Naive thymus-derived CD8-positive, alpha-beta T cell (primary cell): ENCODE measurements around the gene ST7. TPM values are rescaled to one million over a fixed set of nuclear protein-coding genes. Genes with fewer than 3 reads are reported as not detected.

Experiments
- ATAC-seq, 2 donors: fragments of 150-1000 bp; cut with Tn5 transposase in 1 of 2; sonication (Bioruptor Pico), chemical (Tn5 transposase) in 1 of 2; 1 replicate in 1 of 2; 2 replicates in 1 of 2; pipeline ENCODE4 v1.10.0; 2021; ENCODE audit warnings: mild to moderate bottlenecking in 2 of 2, moderate library complexity in 2 of 2
- POLR2A ChIA-PET: fragments of 350-600 bp; sonication (Branson Sonifier 250); formaldehyde crosslinking; loops from one replicate; lab custom pipeline; 2021; ENCODE audit warnings: antibody characterized with exemption; lab: Charles Lee
- DNase-seq, 10 donors: peaks; one replicate each; pipeline versions ENCODE4 v3.0.0 to v3.0.0-alpha.2; 2020 to 2022
- H3K27ac Mint-ChIP-seq, 10 donors: one replicate each; pipeline ENCODE4 v1.8.0; 2020 to 2022; ENCODE audit warnings: mild to moderate bottlenecking in 10 of 10, mixed read lengths in 10 of 10, moderate library complexity in 4 of 10, inconsistent platforms in 1 of 10
- H3K27me3 Mint-ChIP-seq, 5 donors: one replicate each; pipeline ENCODE4 v1.8.0; 2021 to 2022; ENCODE audit warnings: mixed read lengths in 5 of 5
- H3K36me3 Mint-ChIP-seq, 3 donors: one replicate each; pipeline ENCODE4 v1.8.0; 2020 to 2022; ENCODE audit warnings: mixed read lengths in 3 of 3, mild to moderate bottlenecking in 2 of 3, inconsistent platforms in 1 of 3
- H3K4me1 Mint-ChIP-seq, 4 donors: one replicate each; pipeline ENCODE4 v1.8.0; 2021 to 2022; ENCODE audit warnings: mixed read lengths in 4 of 4
- H3K4me3 Mint-ChIP-seq, 10 donors: one replicate each; pipeline ENCODE4 v1.8.0; 2020 to 2022; ENCODE audit warnings: mild to moderate bottlenecking in 10 of 10, mixed read lengths in 10 of 10, moderate library complexity in 6 of 10, inconsistent platforms in 1 of 10
- H3K9me3 Mint-ChIP-seq, 9 donors: one replicate each; pipeline ENCODE4 v1.8.0; 2020 to 2022; ENCODE audit warnings: mixed read lengths in 9 of 9, mild to moderate bottlenecking in 3 of 9, inconsistent platforms in 1 of 9, moderate library complexity in 1 of 9
- polyA plus RNA-seq, 3 donors: library from polyadenylated mRNA; unstranded; fragments of 300-500 nt; fragmentation: Illumina TruSeq; gene quantifications; one replicate each; pipeline ENCODE4 v1.2.3, GENCODE V29; 2021
- total RNA-seq, 8 experiments: library from RNA in 2 of 8; stranded (reverse) in 2 of 8; gene quantifications; one replicate each; pipeline ENCODE4 v1.2.3 and lab custom pipeline; 2021 to 2026

The ST7 gene
- total and polyA plus RNA-seq, 5 experiments from 2014 or later, result 1.3 to 5.3 (median 3.0) TPM

GRCh38 chr7:117048882-117049281, 95.6 kb downstream of the ST7 start:
- H3K4me3 Mint-ChIP-seq, result peak overlapping the region; percentile 9 to 78 (median 62)
- H3K27ac Mint-ChIP-seq, result peak overlapping the region in 5 of 10 donors; percentile 35 to 78 (median 61)
- no peaks in the 10 kb centered on the region for H3K9me3 Mint-ChIP-seq
- POLR2A ChIA-PET, result no interaction called here
- peaks cover 0 to 2% (median 0%) of the 10 kb centered on the region in 5 donors for H3K27me3 Mint-ChIP-seq
- no peaks in the 10 kb centered on the region for H3K36me3 Mint-ChIP-seq
- DNase-seq, result no peak
- peaks cover 16 to 30% (median 22%) of the 10 kb centered on the region in 4 donors for H3K4me1 Mint-ChIP-seq
- ATAC-seq, result no peak

GRCh38 chr7:117051808-117052207, 98.5 kb downstream of the ST7 start:
- ATAC-seq, result no peak
- Mint-ChIP-seq H3K4me3 (no peak overlapping the region), H3K27ac (peak overlapping the region in 1 of 10 donors; percentile 11), H3K36me3 (no peaks in the 10 kb centered on the region), H3K9me3 (no peaks in the 10 kb centered on the region), H3K27me3 (peaks cover 0 to 3% (median 0%) of the 10 kb centered on the region in 5 donors), H3K4me1 (peaks cover 18 to 30% (median 19%) of the 10 kb centered on the region in 4 donors)
- DNase-seq, result no peak
- POLR2A ChIA-PET, result no interaction called here

DNA sequence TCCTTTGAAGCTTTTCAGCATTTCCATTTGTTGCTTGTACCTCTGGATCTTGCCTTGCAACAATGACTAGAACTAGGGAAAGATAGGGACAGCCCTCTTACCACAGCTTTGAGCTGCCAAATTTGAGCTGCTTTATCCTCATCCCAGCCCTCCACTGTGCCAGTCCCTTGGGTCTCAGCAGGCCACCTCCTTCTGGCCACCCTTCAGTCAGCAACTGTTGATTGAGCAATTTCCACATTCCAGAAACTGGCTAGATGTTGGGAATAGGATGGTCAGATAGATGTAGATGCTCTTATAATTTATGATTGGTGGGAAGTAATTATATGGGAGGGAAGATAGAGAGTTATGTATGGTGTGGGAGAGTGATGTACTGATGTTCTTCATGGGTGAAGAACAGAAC, 100.1 kb downstream of the ST7 start:
- H3K9me3 Mint-ChIP-seq, result no peaks in the 10 kb centered on the region
- H3K4me3 Mint-ChIP-seq, result no peak overlapping the region
- no peaks in the 10 kb centered on the region for H3K36me3 Mint-ChIP-seq
- H3K27me3 Mint-ChIP-seq, result peaks cover 0 to 3% (median 0%) of the 10 kb centered on the region in 5 donors
- no peak for DNase-seq
- peaks cover 12 to 24% (median 15%) of the 10 kb centered on the region in 4 donors for H3K4me1 Mint-ChIP-seq
- no peak for ATAC-seq
- peak overlapping the region in 1 of 10 donors; percentile 8 for H3K27ac Mint-ChIP-seq
- POLR2A ChIA-PET, result no interaction called here

GRCh38 chr7:117061751-117062150, 108.5 kb downstream of the ST7 start:
- H3K9me3 Mint-ChIP-seq, result no peaks in the 10 kb centered on the region
- no peaks in the 10 kb centered on the region for H3K4me1 Mint-ChIP-seq
- DNase-seq (no peak), ATAC-seq (no peak)
- POLR2A ChIA-PET, result no interaction called here
- H3K27me3 Mint-ChIP-seq, result no peaks in the 10 kb centered on the region
- no peaks in the 10 kb centered on the region for H3K36me3 Mint-ChIP-seq
- H3K4me3 Mint-ChIP-seq, result no peak overlapping the region
- H3K27ac Mint-ChIP-seq, result peak overlapping the region in 1 of 10 donors; percentile 77

DNA sequence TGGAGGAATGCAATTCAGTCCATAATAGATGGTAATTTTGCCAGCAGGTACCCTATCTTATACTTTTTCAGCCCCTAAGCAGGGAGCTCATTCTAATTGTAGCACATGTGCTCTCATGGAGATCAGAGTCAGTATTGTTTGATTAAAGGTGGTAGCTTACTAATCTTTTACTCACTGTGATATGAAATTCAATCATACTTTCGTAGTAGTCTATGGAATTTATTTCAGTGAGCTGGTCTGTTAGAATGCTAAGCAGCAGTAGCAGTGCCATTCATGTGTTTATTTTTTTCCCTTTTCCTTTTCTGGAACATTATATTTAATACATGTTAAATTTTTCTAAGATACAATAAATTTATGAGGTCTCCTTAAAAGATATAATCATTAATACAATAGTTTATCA, 109.0 kb downstream of the ST7 start:
- no peak overlapping the region for H3K4me3 Mint-ChIP-seq
- peak overlapping the region in 1 of 10 donors; percentile 3 for H3K27ac Mint-ChIP-seq
- no peaks in the 10 kb centered on the region for H3K27me3 Mint-ChIP-seq
- no peaks in the 10 kb centered on the region for H3K9me3 Mint-ChIP-seq
- POLR2A ChIA-PET, result no interaction called here
- H3K36me3 Mint-ChIP-seq, result no peaks in the 10 kb centered on the region
- DNase-seq (no peak), ATAC-seq (no peak)
- H3K4me1 Mint-ChIP-seq, result peaks cover 0 to 2% (median 0%) of the 10 kb centered on the region in 4 donors

GRCh38 chr7:117064688-117065087, 111.4 kb downstream of the ST7 start:
- Mint-ChIP-seq H3K27ac (no peak overlapping the region), H3K36me3 (no peaks in the 10 kb centered on the region), H3K27me3 (no peaks in the 10 kb centered on the region), H3K4me3 (no peak overlapping the region), H3K9me3 (no peaks in the 10 kb centered on the region), H3K4me1 (peaks cover 7 to 9% (median 8%) of the 10 kb centered on the region in 4 donors)
- ATAC-seq, result no peak
- no peak for DNase-seq
- POLR2A ChIA-PET, result no interaction called here

GRCh38 chr7:117065571-117066150, 112.4 kb downstream of the ST7 start:
- no peaks in the 10 kb centered on the region for H3K27me3 Mint-ChIP-seq
- no peak overlapping the region for H3K27ac Mint-ChIP-seq
- H3K36me3 Mint-ChIP-seq, result no peaks in the 10 kb centered on the region
- H3K4me1 Mint-ChIP-seq, result peaks cover 7 to 9% (median 8%) of the 10 kb centered on the region in 4 donors
- DNase-seq, result no peak
- POLR2A ChIA-PET, result no interaction called here
- no peak for ATAC-seq
- H3K9me3 Mint-ChIP-seq, result no peaks in the 10 kb centered on the region
- H3K4me3 Mint-ChIP-seq, result no peak overlapping the region

GRCh38 chr7:117066668-117067067, 113.4 kb downstream of the ST7 start:
- no peaks in the 10 kb centered on the region for H3K27me3 Mint-ChIP-seq
- peaks cover 7 to 9% (median 8%) of the 10 kb centered on the region in 4 donors for H3K4me1 Mint-ChIP-seq
- H3K9me3 Mint-ChIP-seq, result no peaks in the 10 kb centered on the region
- ATAC-seq (no peak), DNase-seq (no peak)
- H3K27ac Mint-ChIP-seq, result no peak overlapping the region
- POLR2A ChIA-PET, result no interaction called here
- H3K36me3 Mint-ChIP-seq, result no peaks in the 10 kb centered on the region
- H3K4me3 Mint-ChIP-seq, result no peak overlapping the region

DNA sequence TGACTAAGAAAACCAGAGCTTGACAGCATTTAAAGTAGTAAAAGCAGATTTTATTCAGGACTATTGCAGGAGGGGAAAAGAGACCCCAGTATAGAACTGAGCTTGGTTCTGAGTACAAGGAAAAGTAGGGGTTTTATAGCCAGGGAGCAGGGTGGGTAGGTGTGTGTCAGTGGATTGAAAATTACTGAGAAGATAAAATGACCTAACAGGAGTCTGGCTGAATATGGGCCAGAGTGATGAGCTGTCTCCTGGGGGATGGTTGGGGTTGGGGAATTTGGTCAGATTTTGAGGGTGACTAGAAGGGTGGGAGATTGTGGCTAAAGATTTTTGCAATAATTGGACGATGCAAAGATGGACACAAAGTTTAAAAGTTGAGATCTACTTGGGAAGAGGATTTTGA, 114.0 kb downstream of the ST7 start:
- POLR2A ChIA-PET, result no interaction called here
- H3K27ac Mint-ChIP-seq, result no peak overlapping the region
- H3K4me1 Mint-ChIP-seq, result peaks cover 8 to 12% (median 9%) of the 10 kb centered on the region in 4 donors
- H3K9me3 Mint-ChIP-seq, result no peaks in the 10 kb centered on the region
- H3K27me3 Mint-ChIP-seq, result no peaks in the 10 kb centered on the region
- H3K4me3 Mint-ChIP-seq, result no peak overlapping the region
- no peak for ATAC-seq
- no peaks in the 10 kb centered on the region for H3K36me3 Mint-ChIP-seq
- DNase-seq, result no peak

GRCh38 chr7:117068511-117069145, 115.3 kb downstream of the ST7 start:
- no peak overlapping the region for H3K27ac Mint-ChIP-seq
- H3K9me3 Mint-ChIP-seq, result no peaks in the 10 kb centered on the region
- POLR2A ChIA-PET, result no interaction called here
- no peak overlapping the region for H3K4me3 Mint-ChIP-seq
- no peaks in the 10 kb centered on the region for H3K36me3 Mint-ChIP-seq
- ATAC-seq (peak in 1 of 2 donors; percentile 74), DNase-seq (no peak)
- H3K4me1 Mint-ChIP-seq, result peaks cover 14 to 21% (median 19%) of the 10 kb centered on the region in 4 donors
- no peaks in the 10 kb centered on the region for H3K27me3 Mint-ChIP-seq

DNA sequence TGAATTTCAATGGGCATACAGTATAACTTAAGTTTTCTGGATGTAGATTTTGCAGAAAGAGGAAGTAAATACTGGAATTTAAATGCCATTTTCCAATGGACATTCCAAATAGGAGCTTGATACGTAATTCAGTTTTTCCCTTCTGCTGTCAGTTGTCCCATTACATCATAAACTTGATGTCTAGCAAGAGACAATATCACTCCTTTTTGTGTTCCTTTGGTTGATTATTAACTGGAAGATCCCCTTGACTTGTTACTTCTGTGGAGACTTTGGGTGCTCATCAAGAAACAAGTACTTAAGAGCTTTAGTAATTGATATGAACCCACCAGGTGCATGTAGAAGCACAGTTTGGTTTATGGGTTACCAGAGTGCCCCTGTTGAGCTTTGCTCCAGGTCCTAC, 116.1 kb downstream of the ST7 start:
- ATAC-seq (no peak), DNase-seq (no peak)
- Mint-ChIP-seq H3K9me3 (no peaks in the 10 kb centered on the region), H3K4me1 (peaks cover 14 to 21% (median 19%) of the 10 kb centered on the region in 4 donors), H3K4me3 (no peak overlapping the region), H3K27ac (peak overlapping the region in 1 of 10 donors; percentile 7), H3K36me3 (no peaks in the 10 kb centered on the region), H3K27me3 (no peaks in the 10 kb centered on the region)
- POLR2A ChIA-PET, result no interaction called here

DNA sequence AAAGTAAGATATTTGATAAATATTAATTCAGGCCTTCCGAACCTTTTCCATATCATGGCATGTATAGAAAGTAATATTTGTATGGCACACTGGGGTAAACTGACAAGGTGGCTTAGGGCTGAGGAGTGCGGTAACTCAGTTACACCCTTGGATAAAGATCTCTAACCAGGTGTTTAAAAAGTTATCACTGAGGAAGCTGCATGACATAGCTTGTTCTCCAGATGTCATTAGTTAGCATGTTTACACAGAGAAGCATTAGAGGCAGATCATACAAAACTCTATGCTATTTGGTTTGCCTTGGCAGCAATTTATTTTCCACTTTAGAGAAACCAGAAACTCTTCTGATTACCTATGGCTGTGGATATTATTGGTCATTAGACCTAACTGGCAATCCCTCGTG, 118.2 kb downstream of the ST7 start:
- POLR2A ChIA-PET, result no interaction called here
- DNase-seq (no peak), ATAC-seq (no peak)
- Mint-ChIP-seq H3K27ac (peak overlapping the region in 1 of 10 donors; percentile 32), H3K4me3 (no peak overlapping the region), H3K9me3 (peaks cover 0 to 3% (median 0%) of the 10 kb centered on the region in 9 donors), H3K36me3 (peaks cover 0 to 4% (median 0%) of the 10 kb centered on the region in 3 donors), H3K4me1 (peaks cover 14 to 21% (median 19%) of the 10 kb centered on the region in 4 donors), H3K27me3 (no peaks in the 10 kb centered on the region)

GRCh38 chr7:117072620-117073118, 119.4 kb downstream of the ST7 start:
- Mint-ChIP-seq H3K27me3 (no peaks in the 10 kb centered on the region), H3K4me1 (peaks cover 11 to 21% (median 19%) of the 10 kb centered on the region in 4 donors), H3K27ac (peak overlapping the region in 1 of 10 donors; percentile 48), H3K4me3 (peak overlapping the region in 2 of 10 donors; percentile 1 to 26), H3K9me3 (peaks cover 0 to 3% (median 0%) of the 10 kb centered on the region in 9 donors), H3K36me3 (peaks cover 0 to 8% (median 0%) of the 10 kb centered on the region in 3 donors)
- POLR2A ChIA-PET, result no interaction called here
- DNase-seq (peak in 1 of 10 donors; percentile 6), ATAC-seq (peak in 1 of 2 donors; percentile 71)
